ENCODE measurements around the gene PLXDC1.
"Not testable (repeated sequence)": the region's sequence is repeated elsewhere in the genome, so short reads cannot be mapped to it uniquely, and the experiment has no call there.

DNA sequence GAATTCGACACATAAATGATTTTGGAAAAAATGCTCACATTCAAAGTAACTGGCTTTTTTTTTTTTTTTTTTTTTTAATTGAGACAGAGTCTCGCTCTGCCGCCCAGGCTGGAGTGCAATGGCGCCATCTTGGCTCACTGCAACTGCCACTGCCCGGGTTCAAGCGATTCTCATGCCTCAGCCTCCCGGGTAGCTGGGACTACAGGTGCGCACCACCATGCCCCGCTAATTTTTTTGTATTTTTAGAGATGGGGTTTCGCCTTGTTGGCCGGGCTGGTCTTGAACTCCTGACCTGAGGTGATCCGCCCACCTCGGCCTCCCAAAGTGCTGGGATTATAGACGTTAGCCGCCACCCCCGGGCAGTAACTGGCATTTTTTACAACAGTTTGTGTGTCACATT lies 115.9 kb downstream of the PLXDC1 start:
- not testable (repeated sequence) for TF ChIP-seq POLR2A (IDR thresholded peaks at IDR 0.05; ENCODE audit: low read depth, low read length); POLR2AphosphoS5 (IDR thresholded peaks at IDR 0.05; ENCODE audit: low read depth, low read length); PAX5 (IDR thresholded peaks at IDR 0.05; ENCODE audit: insufficient read depth, low read length, severe bottlenecking); TAF1 (IDR thresholded peaks at IDR 0.05; ENCODE audit: low read depth, low read length); SPI1 (IDR thresholded peaks at IDR 0.05; ENCODE audit: low read depth, low read length)

Measured in GM12891 (cell line).